Mesenchymal stem cell (in vitro differentiated cells and primary cell): ENCODE measurements around the gene PAX3.

ENCODE experiments used
- DNase-seq: peaks from one replicate; pipeline ENCODE4 v3.0.0-alpha.2; 2013
- H2AFZ ChIP-seq: one replicate; pipeline ENCODE4 v1.6.1; 2013; ENCODE audit warnings: low read depth, mild to moderate bottlenecking, control low read depth, inconsistent platforms, low read length, moderate library complexity
- H2AK5ac ChIP-seq: 2 replicates; pipeline ENCODE4 v1.6.1; 2013; ENCODE audit warnings: low read length, moderate library complexity, mild to moderate bottlenecking, inconsistent platforms; ENCODE audit not compliant: severe bottlenecking
- H2BK120ac ChIP-seq: one replicate; pipeline ENCODE4 v1.6.1; 2013; ENCODE audit warnings: low read depth, mild to moderate bottlenecking, inconsistent platforms, low read length, moderate library complexity
- H2BK12ac ChIP-seq, 2 experiments: one replicate each; pipeline ENCODE4 v1.6.1; 2013; ENCODE audit warnings: inconsistent platforms in 2 of 2, low read length in 2 of 2, mild to moderate bottlenecking in 2 of 2, moderate library complexity in 2 of 2, control low read depth in 1 of 2
- H2BK15ac ChIP-seq: one replicate; pipeline ENCODE4 v1.6.1; 2013; ENCODE audit warnings: mild to moderate bottlenecking, low read depth, inconsistent platforms; ENCODE audit not compliant: poor library complexity, severe bottlenecking
- H2BK5ac ChIP-seq: 2 replicates; pipeline ENCODE4 v1.6.1; 2013; ENCODE audit warnings: low read depth, mild to moderate bottlenecking, low read length, control low read depth, inconsistent platforms; ENCODE audit not compliant: poor library complexity, severe bottlenecking
- H3K14ac ChIP-seq, 2 experiments: one replicate each; pipeline ENCODE4 v1.6.1; 2013; ENCODE audit warnings: inconsistent platforms in 2 of 2, low read length in 2 of 2, control low read depth in 1 of 2, mild to moderate bottlenecking in 1 of 2, moderate library complexity in 1 of 2
- H3K18ac ChIP-seq, 2 experiments: one replicate each; pipeline ENCODE4 v1.6.1; 2013; ENCODE audit warnings: inconsistent platforms in 2 of 2, low read length in 2 of 2, control low read depth in 1 of 2, low read depth in 1 of 2, mild to moderate bottlenecking in 1 of 2
- H3K23ac ChIP-seq, 2 experiments: one replicate each; pipeline ENCODE4 v1.6.1; 2013; ENCODE audit warnings: inconsistent platforms in 2 of 2, low read length in 2 of 2, mild to moderate bottlenecking in 2 of 2, moderate library complexity in 2 of 2, control low read depth in 1 of 2
- H3K27ac ChIP-seq: 2 replicates; pipeline ENCODE4 v1.5.1; 2013; ENCODE audit warnings: mild to moderate bottlenecking, moderate library complexity, low read length, control low read depth, inconsistent platforms; ENCODE audit not compliant: poor library complexity, severe bottlenecking
- H3K27me3 ChIP-seq, 2 experiments: 2 replicates each; pipeline versions ENCODE4 v1.6.1 to v1.7.0; 2013; ENCODE audit warnings: low read length in 2 of 2, mild to moderate bottlenecking in 2 of 2, moderate library complexity in 2 of 2, control low read depth in 1 of 2, inconsistent platforms in 1 of 2; ENCODE audit not compliant: control insufficient read depth in 1 of 2, insufficient read depth in 1 of 2
- H3K36me3 ChIP-seq, 2 experiments: 2 replicates each; pipeline versions ENCODE4 v1.6.1 to v1.7.0; 2013; ENCODE audit warnings: low read length in 2 of 2, control low read depth in 1 of 2, inconsistent platforms in 1 of 2, low read depth in 1 of 2, mild to moderate bottlenecking in 1 of 2; ENCODE audit not compliant: insufficient read depth in 2 of 2, control insufficient read depth in 1 of 2
- H3K4ac ChIP-seq, 2 experiments: one replicate each; pipeline ENCODE4 v1.6.1; 2013; ENCODE audit warnings: inconsistent platforms in 2 of 2, low read length in 2 of 2, mild to moderate bottlenecking in 2 of 2, moderate library complexity in 2 of 2, control low read depth in 1 of 2, low read depth in 1 of 2
- H3K4me1 ChIP-seq: 2 replicates; pipeline ENCODE4 v1.6.1; 2013; ENCODE audit warnings: low read depth, low read length, control low read depth; ENCODE audit not compliant: control insufficient read depth, insufficient read depth
- H3K4me2 ChIP-seq: 2 replicates; pipeline ENCODE4 v1.6.1; 2013; ENCODE audit warnings: low read length, mild to moderate bottlenecking, inconsistent platforms; ENCODE audit not compliant: poor library complexity, severe bottlenecking
- H3K4me3 ChIP-seq, 2 experiments: 2 replicates each; pipeline versions ENCODE4 v1.5.1 to v1.7.0; 2013; ENCODE audit warnings: low read length in 2 of 2, mild to moderate bottlenecking in 2 of 2, control low read depth in 1 of 2, low read depth in 1 of 2; ENCODE audit not compliant: insufficient read depth in 1 of 2
- H3K79me1 ChIP-seq: replicated peaks from 2 replicates; pipeline ENCODE4 v1.6.1; 2013; ENCODE audit warnings: mild to moderate bottlenecking, control low read depth, low read length, inconsistent platforms; ENCODE audit not compliant: poor library complexity, severe bottlenecking
- H3K9ac ChIP-seq: 2 replicates; pipeline ENCODE4 v1.7.0; 2013; ENCODE audit warnings: mild to moderate bottlenecking, low read length, moderate library complexity
- H3K9me3 ChIP-seq: 2 replicates; pipeline ENCODE4 v1.7.0; 2013; ENCODE audit warnings: mild to moderate bottlenecking, low read length; ENCODE audit not compliant: control insufficient read depth
- H4K8ac ChIP-seq: one replicate; pipeline ENCODE4 v1.6.1; 2013; ENCODE audit warnings: inconsistent platforms, mild to moderate bottlenecking, low read length, moderate library complexity
- H4K91ac ChIP-seq: one replicate; pipeline ENCODE4 v1.6.1; 2013; ENCODE audit warnings: mild to moderate bottlenecking, low read length, inconsistent platforms
- WGBS: methylation state at CpG from one replicate; pipeline ENCODE4 v1.1.7; 2013; ENCODE audit warnings: mixed read lengths; 5-methylcytosine and 5-hydroxymethylcytosine counted together

PAX3 gene

GRCh38 chr2:222212571-222212970 is 86.2 kb downstream of the PAX3 start:
- H2BK5ac ChIP-seq, result no peak overlapping the region
- WGBS, result 67% methylated on average over 3 of the region's 4 CpGs
- H3K36me3 ChIP-seq, result no peaks in the 10 kb centered on the region

GRCh38 chr2:222208010-222208690 is 90.6 kb downstream of the PAX3 start:
- no peak overlapping the region for H3K27ac ChIP-seq
- H2AK5ac ChIP-seq, result no peak overlapping the region
- WGBS, result 84% methylated on average over 3 of the region's 4 CpGs
- H3K18ac ChIP-seq, result no peak overlapping the region
- no peaks in the 10 kb centered on the region for H3K4me1 ChIP-seq
- no peak for DNase-seq
- no peak overlapping the region for H3K9ac ChIP-seq
- no peak overlapping the region for H3K4me2 ChIP-seq
- no peaks in the 10 kb centered on the region for H3K9me3 ChIP-seq
- H4K91ac ChIP-seq, result no peak overlapping the region
- no peak overlapping the region for H3K4ac ChIP-seq
- no peak overlapping the region for H3K4me3 ChIP-seq
- no peak overlapping the region for H2BK120ac ChIP-seq
- H3K79me1 ChIP-seq, result no peaks in the 10 kb centered on the region
- no peak overlapping the region for H3K23ac ChIP-seq
- no peak overlapping the region for H2BK12ac ChIP-seq
- H2AFZ ChIP-seq, result no peak overlapping the region
- no peak overlapping the region for H2BK5ac ChIP-seq
- H2BK15ac ChIP-seq, result no peak overlapping the region
- H3K27me3 ChIP-seq, result peaks cover 0 to 12% of the 10 kb centered on the region in 2 experiments
- no peak overlapping the region for H4K8ac ChIP-seq
- no peak overlapping the region for H3K14ac ChIP-seq
- H3K36me3 ChIP-seq, result no peaks in the 10 kb centered on the region

More at GRCh38 chr2:222212571-222212970, 86.2 kb downstream of the PAX3 start:
- no peak overlapping the region for H2BK12ac ChIP-seq
- peaks cover 0 to 13% of the 10 kb centered on the region in 2 experiments for H3K27me3 ChIP-seq
- no peak overlapping the region for H2AK5ac ChIP-seq
- no peak overlapping the region for H3K4me3 ChIP-seq
- H3K9ac ChIP-seq, result no peak overlapping the region
- no peak for DNase-seq
- H3K27ac ChIP-seq, result no peak overlapping the region
- H4K91ac ChIP-seq, result no peak overlapping the region
- H3K14ac ChIP-seq, result no peak overlapping the region
- H3K4me1 ChIP-seq, result no peaks in the 10 kb centered on the region
- H3K23ac ChIP-seq, result no peak overlapping the region
- no peak overlapping the region for H2BK15ac ChIP-seq
- no peak overlapping the region for H3K4ac ChIP-seq
- H3K79me1 ChIP-seq, result no peaks in the 10 kb centered on the region
- H2BK120ac ChIP-seq, result no peak overlapping the region
- H3K4me2 ChIP-seq, result no peak overlapping the region
- no peak overlapping the region for H2AFZ ChIP-seq
- H4K8ac ChIP-seq, result no peak overlapping the region
- H3K18ac ChIP-seq, result no peak overlapping the region
- H3K9me3 ChIP-seq, result no peaks in the 10 kb centered on the region

GRCh38 chr2:222205136-222205535 is 93.7 kb downstream of the PAX3 start:
- no peak overlapping the region for H4K8ac ChIP-seq
- no peak for DNase-seq
- no peaks in the 10 kb centered on the region for H3K36me3 ChIP-seq
- no peak overlapping the region for H2AK5ac ChIP-seq
- H3K27ac ChIP-seq, result no peak overlapping the region
- no peak overlapping the region for H3K4ac ChIP-seq
- H3K79me1 ChIP-seq, result no peaks in the 10 kb centered on the region
- no peak overlapping the region for H3K18ac ChIP-seq
- H2BK15ac ChIP-seq, result no peak overlapping the region
- H3K4me3 ChIP-seq, result no peak overlapping the region
- H2BK120ac ChIP-seq, result no peak overlapping the region
- H4K91ac ChIP-seq, result no peak overlapping the region
- WGBS, result 88% methylated on average over 1 of the region's 1 CpG
- H2AFZ ChIP-seq, result no peak overlapping the region
- no peak overlapping the region for H2BK12ac ChIP-seq
- H3K9me3 ChIP-seq, result no peaks in the 10 kb centered on the region
- no peak overlapping the region for H3K23ac ChIP-seq
- no peak overlapping the region for H3K4me2 ChIP-seq
- no peak overlapping the region for H3K14ac ChIP-seq
- H3K27me3 ChIP-seq, result peaks cover 0 to 13% of the 10 kb centered on the region in 2 experiments
- H2BK5ac ChIP-seq, result no peak overlapping the region
- no peak overlapping the region for H3K9ac ChIP-seq
- H3K4me1 ChIP-seq, result no peaks in the 10 kb centered on the region

- Histone ChIP-seq H2AFZ (no peak overlapping the region), H3K4ac (no peak overlapping the region), H3K18ac (no peak overlapping the region), H3K79me1 (no peaks in the 10 kb centered on the region), H3K4me1 (no peaks in the 10 kb centered on the region), H3K4me3 (no peak overlapping the region), H2BK12ac (no peak overlapping the region), H2BK5ac (no peak overlapping the region), H3K23ac (no peak overlapping the region), H2AK5ac (no peak overlapping the region), H3K27ac (no peak overlapping the region), H4K91ac (no peak overlapping the region), H3K27me3 (peaks cover 0 to 13% of the 10 kb centered on the region in 2 experiments), H3K9ac (no peak overlapping the region), H2BK120ac (no peak overlapping the region), H2BK15ac (no peak overlapping the region), H3K14ac (no peak overlapping the region), H3K9me3 (no peaks in the 10 kb centered on the region), H3K36me3 (no peaks in the 10 kb centered on the region), H3K4me2 (no peak overlapping the region), H4K8ac (no peak overlapping the region)
- 27% methylated on average over 3 of the region's 4 CpGs for WGBS
- no peak for DNase-seq
These were observed 95.8 kb downstream of the PAX3 start for GRCh38 chr2:222203041-222203440.
